Endothelial cell of umbilical vein (primary cell): ENCODE measurements around the gene HHLA2. TPM values are rescaled to one million over a fixed set of nuclear protein-coding genes. Genes with fewer than 3 reads are reported as not detected.

Source experiments
- BruUV-seq: library from RNA; stranded (reverse); fragments of 400-500 nt; replicated peaks from 2 replicates; lab custom pipeline; 2021; lab: Mats Ljungman, UMichigan
- CTCF ChIA-PET: fragments of 300-600, 350-600 bp; sonication (Branson Sonifier 250); formaldehyde crosslinking; loops from one replicate; lab custom pipeline; 2021; ENCODE audit warnings: antibody characterized with exemption, inconsistent platforms; lab: Charles Lee
- POLR2A ChIA-PET: fragments of 300-600, 350-600 bp; sonication (Branson Sonifier 250); formaldehyde crosslinking; loops from one replicate; lab custom pipeline; 2021; ENCODE audit warnings: antibody characterized with exemption, inconsistent platforms; lab: Charles Lee
- DNase-seq: peaks from one replicate; pipeline ENCODE4 v3.0.0-alpha.2; 2011; ENCODE audit warnings: low read depth, low spot score
- FAIRE-seq: peaks from 2 replicates; lab custom pipeline; 2011; peaks lifted over from hg19 to GRCh38; lab: Jason Lieb, UNC
- H2AFZ ChIP-seq: 2 replicates; pipeline ENCODE4 v1.6.0; 2012; ENCODE audit warnings: low read depth, low read length, control low read depth, inconsistent platforms
- H3K27ac ChIP-seq: 2 replicates; pipeline ENCODE4 v1.5.1; 2011; ENCODE audit warnings: low read depth, mild to moderate bottlenecking, control low read depth, low read length, moderate library complexity; ENCODE audit not compliant: insufficient read depth
- H3K27me3 ChIP-seq, 2 experiments: 2 replicates each; pipeline versions ENCODE4 v1.6.0 to v1.6.1; 2011; ENCODE audit warnings: low read length in 2 of 2, mixed read lengths in 1 of 2; ENCODE audit not compliant: control insufficient read depth in 2 of 2, insufficient read depth in 2 of 2
- H3K36me3 ChIP-seq, 2 experiments: 2 replicates in 1 of 2; 3 replicates in 1 of 2; pipeline ENCODE4 v1.5.1; 2011; ENCODE audit warnings: low read length in 2 of 2, mild to moderate bottlenecking in 1 of 2, moderate library complexity in 1 of 2; ENCODE audit not compliant: control insufficient read depth in 2 of 2, insufficient read depth in 2 of 2; ENCODE audit errors: extremely low read depth in 1 of 2
- H3K4me1 ChIP-seq: 3 replicates; pipeline ENCODE4 v1.5.1; 2011; ENCODE audit warnings: mild to moderate bottlenecking, low read length; ENCODE audit not compliant: control insufficient read depth, insufficient read depth; ENCODE audit errors: extremely low read depth
- H3K4me2 ChIP-seq: 2 replicates; pipeline ENCODE4 v1.6.1; 2011; ENCODE audit warnings: low read length, control low read depth, mixed read lengths; ENCODE audit not compliant: insufficient read depth
- H3K4me3 ChIP-seq, 3 experiments: fragments of 200-600 bp in 1 of 3; sonication (generic), shearing (Covaris generic) in 1 of 3; replicated peaks in 1 of 3; 2 replicates each; pipeline ENCODE4 v1.5.1; 2011 to 2016; ENCODE audit warnings: control low read depth in 3 of 3, low read length in 3 of 3, mild to moderate bottlenecking in 2 of 3, inconsistent platforms in 1 of 3, low read depth in 1 of 3, moderate library complexity in 1 of 3; ENCODE audit not compliant: insufficient read depth in 1 of 3
- H3K79me2 ChIP-seq: 2 replicates; pipeline ENCODE4 v1.6.0; 2012; ENCODE audit warnings: low read length, inconsistent platforms; ENCODE audit not compliant: control insufficient read depth, insufficient read depth
- H3K9ac ChIP-seq: replicated peaks from 2 replicates; pipeline ENCODE3; 2011; ENCODE audit warnings: low read length, control low read depth; ENCODE audit not compliant: insufficient read depth; ENCODE audit errors: extremely low read depth
- H3K9me1 ChIP-seq: replicated peaks from 3 replicates; pipeline ENCODE4 v1.6.0; 2011; ENCODE audit warnings: mild to moderate bottlenecking, low read length; ENCODE audit not compliant: control insufficient read depth, insufficient read depth; ENCODE audit errors: extremely low read depth
- H3K9me3 ChIP-seq: replicated peaks from 2 replicates; pipeline ENCODE4 v1.5.1; 2012; ENCODE audit warnings: low read length, inconsistent platforms; ENCODE audit not compliant: control insufficient read depth, insufficient read depth
- H4K20me1 ChIP-seq: replicated peaks from 2 replicates; pipeline ENCODE3; 2011; ENCODE audit warnings: mild to moderate bottlenecking, low read length; ENCODE audit not compliant: control insufficient read depth, insufficient read depth; ENCODE audit errors: extremely low read depth
- EZH2 ChIP-seq: IDR thresholded peaks from 2 replicates; pipeline ENCODE4 v1.6.1; 2012; ENCODE audit warnings: borderline replicate concordance, low read depth, mild to moderate bottlenecking, moderate library complexity, low read length, inconsistent platforms; ENCODE audit not compliant: severe bottlenecking
- FOS ChIP-seq: IDR thresholded peaks from 2 replicates; pipeline ENCODE4 v1.6.1; 2011; ENCODE audit warnings: mild to moderate bottlenecking, low read length, moderate library complexity, borderline replicate concordance; ENCODE audit not compliant: insufficient read depth
- GATA2 ChIP-seq: IDR thresholded peaks from 2 replicates; pipeline ENCODE4 v1.7.0; 2011; ENCODE audit warnings: low read depth, mild to moderate bottlenecking, moderate library complexity, mixed read lengths, low read length; ENCODE audit not compliant: insufficient read length, insufficient read depth
- JUN ChIP-seq: IDR thresholded peaks from 2 replicates; pipeline ENCODE4 v1.6.1; 2011; ENCODE audit warnings: borderline replicate concordance, low read depth; ENCODE audit not compliant: insufficient read length, insufficient read depth
- MYC ChIP-seq: IDR thresholded peaks from one replicate; pipeline ENCODE4 v1.6.1; 2011; ENCODE audit warnings: mild to moderate bottlenecking, low read depth, low read length
- POLR2A ChIP-seq: IDR thresholded peaks from 2 replicates; pipeline ENCODE4 v1.6.1; 2012; ENCODE audit warnings: low read depth, mild to moderate bottlenecking, control low read depth, low read length
- POLR2AphosphoS5 ChIP-seq: IDR thresholded peaks from 2 replicates; pipeline ENCODE4 v1.6.1; 2012; ENCODE audit warnings: low read depth, mild to moderate bottlenecking, control low read depth, low read length, moderate library complexity; ENCODE audit not compliant: insufficient read depth
- dilution Hi-C: fragments of 300-500 bp; cut with MboI; formaldehyde crosslinking; loops from one replicate; pipeline ENCODE4 v1.15.0; 2019; ENCODE audit warnings: low sequenced_read_pairs; ENCODE audit not compliant: extremely low pct_ligation_motif_present
- intact Hi-C: fragments of 100-400 bp; cut with micrococcal nuclease; formaldehyde crosslinking; loops from one replicate; pipeline ENCODE4 v1.10.0; 2022
- polyA plus RNA-seq, 4 experiments: library from polyadenylated mRNA; depleted of rRNA in 3 of 4; stranded (reverse) in 3 of 4; unstranded in 1 of 4; fragments of >200 nt; gene quantifications; 2 replicates each; pipeline versions ENCODE4 v1.2.1 to v1.2.3, GENCODE V29; 2011 to 2012; ENCODE audit warnings: missing spikeins in 1 of 4
- total RNA-seq: library from RNA; stranded (reverse); gene quantifications from 2 replicates; pipeline ENCODE4 v1.2.3, GENCODE V29; 2021
- TF ChIP-seq, protein P1 (sequence below): IDR thresholded peaks from 2 replicates; pipeline ENCODE4 v1.6.1; 2011; ENCODE audit not compliant: insufficient read depth, insufficient read length
- TF ChIP-seq, protein P2 (sequence below), 2 donors: IDR thresholded peaks; 1 replicate in 1 of 2; 2 replicates in 1 of 2; pipeline ENCODE4 v1.5.1; 2011; ENCODE audit warnings: low read length in 2 of 2, mild to moderate bottlenecking in 2 of 2, moderate library complexity in 2 of 2, control low read depth in 1 of 2, inconsistent platforms in 1 of 2, low read depth in 1 of 2; ENCODE audit not compliant: insufficient read depth in 1 of 2; ENCODE audit errors: extremely low read depth in 1 of 2

Gene HHLA2
- total and polyA plus RNA-seq, 2 donors (not counting 3 experiments of a cell fraction or from before 2014, with no cell fraction given) = not detected

DNA sequence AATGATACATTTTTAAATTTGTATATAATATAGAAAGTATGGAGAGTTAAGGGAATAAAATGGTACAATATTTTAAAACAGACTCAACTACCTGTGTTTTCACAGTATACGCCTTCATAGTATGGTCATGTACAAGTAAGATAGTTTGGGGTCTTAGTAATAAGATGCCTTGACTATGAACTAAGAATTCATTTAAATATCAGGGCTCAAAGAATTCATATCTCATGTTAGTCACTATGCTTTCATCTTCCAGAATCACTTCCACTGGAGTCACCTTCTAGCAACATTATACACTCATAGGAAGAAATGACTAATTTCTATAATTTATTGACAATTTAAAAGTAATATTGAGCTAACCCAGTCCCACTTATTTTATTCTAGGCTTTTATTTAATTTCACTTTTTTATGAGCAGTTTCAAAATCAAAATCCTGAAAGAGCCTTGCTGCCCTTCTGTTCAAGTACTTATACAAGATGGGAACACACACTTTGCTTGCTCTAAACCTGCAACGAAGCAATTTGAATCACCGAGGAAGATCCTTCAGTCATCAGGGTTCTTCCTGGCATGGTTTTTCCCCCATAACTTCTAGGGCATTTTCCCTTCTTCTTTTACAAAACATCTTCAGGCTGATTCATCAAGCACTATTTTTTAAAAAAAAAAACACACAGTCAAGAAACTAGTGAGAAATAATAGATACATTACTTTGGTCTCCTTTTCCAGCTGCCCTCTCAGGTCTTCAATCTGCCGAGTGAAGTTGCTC is 119.9 kb downstream of the HHLA2 start:
- DNase-seq = no peak

GRCh38 chr3:108420926-108421325 is 124.6 kb downstream of the HHLA2 start:
- Histone ChIP-seq H3K9me3 (no peaks in the 10 kb centered on the region), H3K36me3 (no peaks in the 10 kb centered on the region), H2AFZ (no peak overlapping the region), H4K20me1 (no peaks in the 10 kb centered on the region), H3K27ac (no peak overlapping the region), H3K4me1 (no peaks in the 10 kb centered on the region), H3K79me2 (no peaks in the 10 kb centered on the region), H3K9me1 (no peaks in the 10 kb centered on the region), H3K9ac (no peak overlapping the region), H3K4me2 (no peak overlapping the region), H3K27me3 (no peaks in the 10 kb centered on the region), H3K4me3 (no peak overlapping the region)
- TF ChIP-seq JUN = no peak
- no peak for TF ChIP-seq POLR2AphosphoS5
- TF ChIP-seq GATA2 = no peak
- TF ChIP-seq, protein P1, sequence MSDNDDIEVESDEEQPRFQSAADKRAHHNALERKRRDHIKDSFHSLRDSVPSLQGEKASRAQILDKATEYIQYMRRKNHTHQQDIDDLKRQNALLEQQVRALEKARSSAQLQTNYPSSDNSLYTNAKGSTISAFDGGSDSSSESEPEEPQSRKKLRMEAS = no peak
- TF ChIP-seq, protein P2, sequence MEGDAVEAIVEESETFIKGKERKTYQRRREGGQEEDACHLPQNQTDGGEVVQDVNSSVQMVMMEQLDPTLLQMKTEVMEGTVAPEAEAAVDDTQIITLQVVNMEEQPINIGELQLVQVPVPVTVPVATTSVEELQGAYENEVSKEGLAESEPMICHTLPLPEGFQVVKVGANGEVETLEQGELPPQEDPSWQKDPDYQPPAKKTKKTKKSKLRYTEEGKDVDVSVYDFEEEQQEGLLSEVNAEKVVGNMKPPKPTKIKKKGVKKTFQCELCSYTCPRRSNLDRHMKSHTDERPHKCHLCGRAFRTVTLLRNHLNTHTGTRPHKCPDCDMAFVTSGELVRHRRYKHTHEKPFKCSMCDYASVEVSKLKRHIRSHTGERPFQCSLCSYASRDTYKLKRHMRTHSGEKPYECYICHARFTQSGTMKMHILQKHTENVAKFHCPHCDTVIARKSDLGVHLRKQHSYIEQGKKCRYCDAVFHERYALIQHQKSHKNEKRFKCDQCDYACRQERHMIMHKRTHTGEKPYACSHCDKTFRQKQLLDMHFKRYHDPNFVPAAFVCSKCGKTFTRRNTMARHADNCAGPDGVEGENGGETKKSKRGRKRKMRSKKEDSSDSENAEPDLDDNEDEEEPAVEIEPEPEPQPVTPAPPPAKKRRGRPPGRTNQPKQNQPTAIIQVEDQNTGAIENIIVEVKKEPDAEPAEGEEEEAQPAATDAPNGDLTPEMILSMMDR (IDR thresholded peaks at IDR 0.05; ENCODE audit: extremely low read depth in 1 of 2, insufficient read depth in 1 of 2, low read depth in 1 of 2, low read length in 2 of 2) = no peak
- no peak for TF ChIP-seq POLR2A
- TF ChIP-seq EZH2 = no peak
- no peak for TF ChIP-seq FOS
- no peak for TF ChIP-seq MYC
- ChIA-PET CTCF (interaction anchor here (1.3 to 2.0 kb wide), 4 partner anchors 9 to 493 kb away, joined by 3 to 7 read pairs (median 4); no protein-coding TSS in a partner anchor), POLR2A (no interaction called here)
- no TSS peak for BruUV-seq
- FAIRE-seq (no peak), DNase-seq (no peak)
- dilution Hi-C loops = no loop called here
- intact Hi-C loops = no loop called here

More for the DNA sequence above, 119.9 kb downstream of the HHLA2 start:
- H3K4me2 ChIP-seq = no peak overlapping the region
- no peak for TF ChIP-seq EZH2
- no peak for TF ChIP-seq POLR2A
- TF ChIP-seq GATA2 = no peak
- TF ChIP-seq JUN = no peak
- TF ChIP-seq FOS = peak; percentile 36
- intact Hi-C loops (no loop called here), dilution Hi-C loops (no loop called here)
- H3K4me3 ChIP-seq = no peak overlapping the region
- POLR2A ChIA-PET = no interaction called here
- no peaks in the 10 kb centered on the region for H3K9me1 ChIP-seq
- H3K4me1 ChIP-seq = no peaks in the 10 kb centered on the region
- BruUV-seq = no TSS peak
- no peaks in the 10 kb centered on the region for H4K20me1 ChIP-seq
- H3K36me3 ChIP-seq = no peaks in the 10 kb centered on the region
- H3K9ac ChIP-seq = no peak overlapping the region
- no peak for FAIRE-seq
- H2AFZ ChIP-seq = no peak overlapping the region
- H3K79me2 ChIP-seq = no peaks in the 10 kb centered on the region
- no peaks in the 10 kb centered on the region for H3K9me3 ChIP-seq
- no peaks in the 10 kb centered on the region for H3K27me3 ChIP-seq
- CTCF ChIA-PET = no interaction called here
- no peak overlapping the region for H3K27ac ChIP-seq
